GM21529 (cell line): ENCODE measurements around the gene GRIK1.

Source experiments
- ATAC-seq: cut with Tn5 transposase; IDR thresholded peaks from one replicate; pipeline ENCODE4 v1.9.1; 2021; ENCODE audit not compliant: unreplicated experiment

GRIK1 gene

DNA sequence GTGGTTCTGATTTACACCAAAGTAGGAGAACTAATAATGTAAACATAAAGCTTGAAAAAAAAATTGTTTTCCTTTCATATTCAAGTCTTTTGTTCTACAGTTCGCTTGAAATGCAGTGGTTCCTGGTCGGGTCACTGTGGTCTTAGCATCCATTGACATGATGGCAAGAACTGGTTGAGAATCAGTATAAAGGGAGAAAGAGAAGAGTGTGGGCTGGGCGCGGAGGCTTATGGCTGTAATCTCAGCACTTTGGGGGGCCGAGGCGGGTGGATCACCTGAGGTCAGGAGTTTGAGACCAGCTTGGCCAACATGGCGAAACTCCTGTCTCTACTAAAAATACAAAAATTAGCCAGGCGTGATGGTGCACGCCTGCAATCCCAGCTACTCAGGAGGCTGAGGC lies 390.2 kb downstream of the GRIK1 start:
- ATAC-seq, result no peak

DNA sequence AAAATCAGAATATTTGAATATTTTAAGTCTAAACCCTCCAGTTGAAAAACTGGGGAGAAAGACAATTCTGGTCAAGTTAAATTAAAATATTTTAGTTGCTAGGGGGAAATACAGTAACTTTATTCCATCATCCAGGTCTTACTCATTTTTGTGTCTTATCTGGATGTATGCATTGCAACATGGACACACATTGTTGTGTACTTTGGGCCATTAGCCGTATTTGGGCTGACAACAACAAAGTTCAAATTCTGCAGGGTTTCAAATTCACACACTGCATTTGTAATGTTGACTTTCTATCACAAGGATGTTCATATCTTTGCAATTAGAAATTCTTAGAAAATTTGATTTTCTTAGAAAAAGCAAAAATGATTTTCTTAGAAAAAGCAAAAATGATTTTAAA lies 391.8 kb downstream of the GRIK1 start:
- no peak for ATAC-seq

DNA sequence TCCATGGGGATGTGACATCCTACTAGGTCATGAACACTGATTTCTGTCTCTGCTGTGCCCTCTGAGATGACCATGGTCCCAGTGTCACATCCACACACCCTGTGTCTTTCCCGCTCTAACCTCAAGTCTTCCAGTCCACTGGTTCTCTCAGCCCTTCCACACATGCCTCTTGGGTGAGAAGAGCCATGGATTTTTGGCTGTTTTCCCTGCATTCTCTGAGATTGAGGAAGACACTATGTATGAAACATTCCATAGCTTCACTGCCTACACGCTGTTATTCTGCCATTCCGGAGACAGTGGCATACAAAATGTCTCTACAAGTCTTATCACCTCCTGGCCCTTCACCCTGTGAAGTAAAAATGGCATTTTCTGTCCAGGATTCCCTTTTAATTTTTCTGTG lies 393.7 kb downstream of the GRIK1 start:
- no peak for ATAC-seq

DNA sequence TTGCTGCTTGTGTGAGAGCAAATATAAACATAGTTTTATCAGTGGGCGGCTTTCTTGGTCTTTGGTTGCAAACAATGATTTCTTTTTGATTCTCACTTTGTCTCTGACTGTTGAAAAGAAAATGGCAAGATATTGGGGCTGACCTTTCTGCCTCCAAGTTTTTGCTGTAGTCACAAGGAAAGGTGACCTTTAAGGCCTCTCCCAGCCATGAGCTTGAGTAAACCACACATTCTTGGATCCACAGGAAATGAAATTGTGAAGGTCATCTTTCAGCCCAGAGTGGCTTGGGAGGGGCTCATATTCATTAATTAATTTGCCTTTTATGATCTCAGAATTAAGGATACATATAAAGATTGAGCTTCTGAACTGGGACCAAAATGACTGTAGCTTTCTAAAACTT lies 399.5 kb downstream of the GRIK1 start:
- no peak for ATAC-seq

DNA sequence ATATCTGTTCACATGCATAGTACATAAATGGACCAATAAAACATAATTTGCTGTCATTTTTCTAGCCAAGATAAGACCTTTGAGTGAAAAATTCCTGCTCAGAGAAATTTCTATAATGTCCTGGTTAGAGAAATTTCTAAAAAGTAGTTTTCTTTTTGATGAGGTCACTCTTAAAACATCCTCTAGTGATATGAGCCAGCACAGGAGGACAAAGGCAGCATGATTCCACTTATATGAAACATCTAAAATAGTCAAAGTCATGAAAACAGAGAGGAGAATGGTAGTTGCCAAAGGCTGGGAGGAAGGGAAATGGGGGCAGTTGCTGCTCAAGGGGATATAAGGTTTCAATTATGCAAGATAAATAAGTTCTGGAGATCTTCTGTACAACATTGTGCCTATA lies 401.7 kb downstream of the GRIK1 start:
- ATAC-seq, result no peak

DNA sequence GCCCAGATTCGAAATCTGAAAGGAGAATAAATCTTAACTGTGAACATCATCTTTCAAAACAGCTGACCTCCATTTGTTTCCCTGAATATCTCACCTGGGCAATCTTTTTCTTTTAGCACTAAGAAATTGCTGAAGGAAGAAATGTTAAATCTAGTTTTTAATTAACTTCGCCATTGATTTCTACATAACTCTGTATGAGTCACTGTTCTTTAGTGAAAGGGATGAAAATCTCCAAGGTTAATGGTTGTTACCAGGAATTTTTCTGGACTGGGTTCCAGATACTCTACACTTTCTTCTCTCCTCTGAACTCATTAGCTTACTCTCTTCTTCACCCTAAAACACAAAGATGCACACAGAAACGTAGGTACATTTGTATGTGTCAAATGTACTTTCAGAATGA lies 405.3 kb downstream of the GRIK1 start:
- no peak for ATAC-seq

DNA sequence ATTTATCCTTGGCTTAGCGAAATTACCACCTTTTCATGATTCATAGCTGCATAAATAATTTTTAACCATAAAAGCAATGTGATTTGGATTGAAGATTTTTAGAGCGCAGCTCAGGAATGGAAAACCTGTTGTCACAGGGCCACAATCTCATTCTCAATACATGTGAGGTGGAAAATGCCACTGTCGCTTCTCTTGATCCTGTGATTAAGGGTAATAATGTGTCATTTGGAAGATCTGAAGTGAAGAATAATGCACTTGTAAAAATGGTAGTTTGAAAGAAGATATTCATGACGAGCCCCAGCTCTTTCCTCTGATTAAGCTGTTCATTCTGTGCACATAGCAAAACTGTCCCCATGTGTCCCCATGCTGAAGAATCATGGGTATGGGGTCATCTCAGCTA lies 410.7 kb downstream of the GRIK1 start:
- no peak for ATAC-seq

DNA sequence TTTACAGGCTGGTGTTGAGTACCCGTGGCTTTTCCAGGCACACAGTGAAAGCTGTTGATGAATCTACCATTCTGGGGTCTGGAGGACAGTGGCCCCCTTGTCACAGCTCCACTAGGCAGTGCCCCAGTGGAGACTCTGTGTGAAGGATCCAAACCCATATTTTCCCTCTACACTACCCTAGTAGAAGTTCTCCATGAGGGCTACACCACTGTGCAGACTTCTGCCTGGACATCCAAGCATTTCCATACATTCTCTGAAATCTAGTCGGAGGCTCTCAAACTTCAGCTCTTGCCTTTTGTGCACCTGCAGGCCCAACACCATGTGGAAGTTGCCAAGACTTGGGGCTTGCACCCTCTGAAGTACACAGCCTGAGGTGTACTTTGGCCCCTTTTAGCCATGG lies 413.3 kb downstream of the GRIK1 start:
- ATAC-seq, result no peak

DNA sequence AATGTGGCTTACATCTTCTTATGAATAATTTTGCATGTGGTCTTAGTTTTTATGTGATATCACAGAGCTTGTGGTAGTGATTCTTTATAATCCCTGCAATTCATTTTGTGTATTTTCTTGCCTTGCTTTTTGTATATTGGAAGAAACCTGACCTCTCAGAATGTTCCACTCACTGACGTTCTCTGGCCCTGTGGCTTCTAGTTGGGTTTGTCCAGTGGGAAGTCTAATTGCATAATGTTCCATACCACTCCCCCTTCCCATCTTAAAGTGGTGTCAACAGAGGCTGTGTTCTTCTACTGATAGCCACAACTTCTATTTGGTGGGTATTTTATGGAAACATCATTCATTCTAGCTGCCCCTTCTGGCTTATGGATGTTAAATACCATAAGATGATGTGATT lies 415.7 kb downstream of the GRIK1 start:
- no peak for ATAC-seq

DNA sequence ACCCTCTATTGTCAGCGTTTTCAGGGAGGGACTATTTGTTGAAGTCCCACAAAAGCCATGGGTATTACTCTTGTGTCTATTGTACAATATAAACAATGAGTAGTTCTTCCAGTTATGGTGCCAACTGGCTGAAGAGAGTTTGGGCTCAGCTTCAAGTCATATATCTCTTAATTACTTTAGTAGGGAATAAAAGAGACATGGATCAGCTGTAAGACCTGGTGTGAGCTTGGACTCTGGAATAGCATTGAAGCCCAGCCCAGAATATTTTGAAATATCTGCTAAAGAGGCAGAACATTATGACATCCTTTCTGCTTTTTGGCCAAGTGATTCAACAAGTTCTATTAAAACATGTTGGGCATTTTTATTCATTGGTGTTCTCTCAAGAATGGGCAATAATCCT lies 416.1 kb downstream of the GRIK1 start:
- ATAC-seq, result no peak

DNA sequence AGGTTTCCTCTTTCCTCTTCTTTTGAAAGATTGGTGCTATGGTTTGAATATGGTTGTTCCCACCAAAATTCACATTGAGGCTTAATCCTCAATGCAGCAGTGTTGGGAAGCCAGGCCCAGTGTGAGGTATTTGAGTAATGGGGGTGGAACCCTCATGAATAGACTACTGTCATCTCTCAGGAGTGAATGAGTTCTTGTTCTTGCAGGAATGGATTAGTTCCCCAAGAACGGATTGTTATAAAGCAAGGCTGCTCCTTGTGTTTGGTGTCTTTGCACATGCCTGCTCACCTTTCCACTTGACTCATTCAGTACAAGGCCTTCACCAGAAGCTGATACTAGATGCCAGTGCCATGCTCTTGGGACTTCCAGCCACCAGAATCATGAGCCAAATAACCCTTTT lies 417.9 kb downstream of the GRIK1 start:
- ATAC-seq, result no peak

DNA sequence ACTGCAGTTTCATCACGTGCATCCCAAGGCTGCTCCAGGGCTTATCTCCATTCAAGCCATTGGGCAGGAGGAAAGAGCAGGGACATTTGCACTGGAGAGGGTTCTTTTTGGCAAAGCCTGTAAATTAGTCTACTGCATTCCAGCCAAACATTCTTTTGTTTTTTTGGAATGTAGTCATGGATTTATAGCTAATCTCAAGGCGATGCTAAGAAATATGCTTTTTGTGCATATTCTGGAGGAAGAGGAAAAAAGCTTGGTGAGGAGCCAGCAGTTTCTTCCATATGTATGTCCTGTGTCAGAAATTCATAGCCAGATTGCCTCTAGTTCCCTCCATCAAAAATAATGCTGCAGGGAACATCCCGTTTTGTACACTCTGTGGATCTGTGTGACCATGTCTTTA lies 419.6 kb downstream of the GRIK1 start:
- ATAC-seq, result no peak

DNA sequence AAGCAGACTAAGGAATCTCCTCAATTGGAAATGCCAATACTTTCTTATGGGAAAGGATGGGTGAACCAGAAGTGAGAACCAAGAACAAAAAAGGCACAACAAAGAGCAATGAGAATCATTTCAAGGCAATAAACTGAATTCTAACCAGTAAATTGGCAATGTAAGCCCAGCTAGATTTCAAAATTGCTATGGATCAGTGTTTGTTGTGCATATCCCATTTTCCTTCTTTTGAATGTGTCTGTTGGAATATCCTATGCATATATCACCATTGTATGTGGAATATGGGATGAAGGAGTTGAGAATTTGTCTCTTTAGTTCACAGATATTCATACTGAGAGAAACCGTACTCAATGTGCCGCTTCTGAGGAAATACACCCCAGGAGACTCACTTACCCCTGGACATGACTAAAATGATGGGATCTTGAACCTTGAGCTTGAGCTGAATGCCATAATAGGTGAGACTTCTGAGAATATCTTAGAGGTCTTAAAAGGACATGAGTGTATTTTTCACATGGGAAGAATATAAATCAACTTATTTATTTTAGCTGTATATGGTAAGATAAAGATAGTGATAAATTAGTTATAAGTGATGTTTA lies 425.0 kb downstream of the GRIK1 start:
- no peak for ATAC-seq

DNA sequence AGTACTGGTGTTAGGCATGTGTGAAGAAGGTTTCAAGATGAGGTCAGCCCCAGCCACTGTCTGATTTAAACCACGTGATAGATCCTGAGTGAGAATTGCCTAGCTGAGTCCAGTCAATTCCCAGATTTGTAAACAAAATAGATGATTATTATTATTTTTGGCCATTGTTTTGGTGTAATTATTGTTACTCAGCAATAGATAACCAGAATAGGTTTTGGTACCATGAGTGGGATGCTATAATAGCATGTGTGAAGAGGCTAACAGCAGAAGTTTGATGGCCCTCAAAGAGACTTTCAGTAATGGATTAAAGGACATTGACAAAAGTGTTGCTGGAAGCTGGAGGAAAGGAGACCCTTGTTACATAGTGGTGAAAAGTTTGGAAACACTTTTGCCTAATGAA lies 426.3 kb downstream of the GRIK1 start:
- no peak for ATAC-seq

DNA sequence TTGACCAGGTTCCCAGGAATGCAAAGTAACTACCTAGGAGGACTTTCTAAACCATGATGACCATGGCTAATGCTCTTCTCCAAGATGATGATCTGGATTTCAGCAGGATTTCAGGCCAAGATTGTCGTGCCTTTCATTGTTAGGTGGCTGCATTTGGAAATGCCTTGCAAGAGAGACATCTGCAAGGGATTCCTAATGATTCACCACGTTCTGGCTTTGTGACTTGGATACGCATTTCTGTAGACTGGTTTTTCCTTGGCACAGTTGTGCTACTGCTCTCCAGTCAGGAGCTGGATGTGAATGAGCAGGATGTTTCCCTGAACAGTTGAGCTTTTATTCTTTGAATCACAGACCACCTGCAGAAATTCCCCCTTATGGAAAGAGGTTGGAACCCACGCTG lies 428.7 kb downstream of the GRIK1 start:
- no peak for ATAC-seq

DNA sequence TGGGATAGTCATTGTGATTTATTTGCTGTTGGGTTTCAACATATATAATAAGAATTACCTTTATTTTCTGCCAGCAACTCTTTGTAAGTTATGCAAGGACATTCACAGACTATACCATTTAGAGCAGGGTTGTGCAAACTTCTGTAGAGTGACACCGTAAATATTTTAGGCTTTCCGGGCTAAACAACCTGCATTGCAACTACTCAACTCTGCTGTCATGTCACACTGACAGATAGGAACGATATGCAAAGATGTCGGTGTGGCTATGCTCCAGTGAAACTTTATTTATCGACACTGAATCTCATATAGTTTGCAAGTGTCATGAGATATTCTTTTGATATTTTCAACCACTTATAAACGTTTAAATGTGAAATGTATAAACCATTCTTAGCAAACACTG lies 430.7 kb downstream of the GRIK1 start:
- no peak for ATAC-seq

DNA sequence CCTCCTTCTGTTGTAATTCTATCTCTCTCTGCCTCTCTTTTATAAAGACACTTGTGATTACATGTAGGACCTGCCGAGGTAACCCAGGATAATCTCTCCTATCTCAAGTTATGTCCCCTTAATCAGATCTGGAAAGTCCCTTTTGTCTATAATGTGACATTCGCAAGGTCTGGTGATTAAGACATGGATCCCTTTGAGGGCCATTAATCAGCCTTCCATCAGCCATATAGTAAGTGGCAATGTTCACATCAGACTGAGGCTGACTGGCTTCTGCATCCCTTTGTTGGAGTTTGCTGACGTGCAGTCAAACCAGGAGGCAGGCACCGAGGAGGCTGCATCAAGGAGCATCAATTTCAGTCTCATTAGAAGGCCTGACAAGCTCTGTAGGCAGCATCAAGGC lies 431.5 kb downstream of the GRIK1 start:
- no peak for ATAC-seq

DNA sequence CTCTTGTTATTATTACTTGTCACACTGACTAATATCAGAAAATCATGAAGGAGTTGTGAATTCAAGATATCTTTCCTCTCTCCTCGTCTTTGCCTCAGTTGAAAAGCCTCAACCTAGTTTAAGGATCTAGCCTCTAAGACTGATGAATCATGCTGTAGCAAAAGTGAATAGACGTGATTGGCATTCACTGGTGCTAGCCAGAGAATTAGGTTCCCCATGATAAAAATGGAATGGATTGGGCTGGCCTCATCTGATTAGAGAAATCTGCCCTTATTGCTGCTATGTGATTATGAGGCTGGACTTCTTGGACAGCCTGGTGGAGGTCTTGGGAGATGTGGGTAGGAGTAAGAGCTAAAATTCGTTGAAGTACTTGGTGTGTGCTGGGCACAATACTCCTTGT lies 432.8 kb downstream of the GRIK1 start:
- ATAC-seq, result no peak

DNA sequence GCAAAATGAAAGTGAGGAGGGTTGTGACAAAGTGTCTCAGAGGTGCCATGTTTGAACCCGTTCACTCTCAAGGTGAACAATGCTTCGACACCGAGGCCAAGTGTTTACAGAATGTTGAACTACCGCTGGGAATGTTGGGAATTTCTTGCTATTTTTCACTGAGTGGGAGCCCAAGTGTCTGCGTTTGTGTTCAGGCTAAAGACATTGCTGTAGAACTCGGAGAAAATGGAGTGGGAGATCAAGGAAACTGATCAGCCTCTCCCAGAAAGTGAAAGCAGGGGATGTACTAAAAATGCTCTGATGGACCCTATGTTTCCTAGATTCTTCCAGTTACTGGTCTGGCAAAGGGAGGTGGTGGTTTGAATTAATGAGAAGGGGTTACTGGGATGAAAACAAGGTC lies 433.6 kb downstream of the GRIK1 start:
- ATAC-seq, result no peak

DNA sequence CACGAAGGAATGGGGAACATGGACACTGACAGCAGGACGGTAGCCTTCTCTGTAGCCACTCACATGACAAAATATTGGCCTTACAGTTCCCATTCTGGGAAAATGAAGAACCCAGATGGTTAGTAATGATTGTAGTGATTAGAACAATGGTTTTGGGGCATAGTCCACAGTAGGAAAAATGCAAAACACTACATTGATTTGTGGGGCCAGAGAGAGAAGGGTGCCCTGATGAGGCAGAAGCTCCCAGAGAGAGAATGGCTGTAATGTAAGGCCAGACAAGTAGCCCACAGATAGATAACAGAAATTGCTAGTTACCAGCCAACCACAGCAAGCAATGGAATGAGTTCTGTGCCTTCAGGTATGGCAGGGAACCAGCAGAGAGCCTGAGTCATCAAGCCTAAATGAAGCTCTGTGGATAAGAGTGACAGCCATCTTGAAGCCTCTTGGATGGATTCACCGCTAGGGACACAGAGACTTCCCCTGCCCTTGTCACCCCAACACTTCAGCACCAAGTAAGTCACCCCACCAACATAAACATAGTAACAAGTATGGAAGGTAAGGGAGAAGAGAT lies 435.0 kb downstream of the GRIK1 start:
- ATAC-seq, result no peak

DNA sequence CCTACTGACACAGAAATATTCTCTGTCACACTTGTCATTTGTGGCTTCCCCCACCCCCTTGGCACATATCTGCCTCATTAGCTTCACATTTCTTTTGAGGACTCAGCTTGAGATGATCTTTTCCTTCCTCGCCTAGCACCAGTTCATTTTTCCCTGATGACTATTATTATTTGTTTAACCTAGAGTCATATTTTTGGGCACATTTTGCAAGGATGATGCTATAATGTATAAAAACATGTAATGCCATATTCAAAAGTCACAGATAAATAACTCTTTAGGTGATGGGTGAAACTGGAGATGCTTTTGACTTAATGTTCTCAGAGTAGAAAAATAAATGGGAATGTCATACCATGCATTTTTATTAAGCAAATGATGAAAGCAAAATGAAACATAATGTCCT lies 438.3 kb downstream of the GRIK1 start:
- no peak for ATAC-seq

DNA sequence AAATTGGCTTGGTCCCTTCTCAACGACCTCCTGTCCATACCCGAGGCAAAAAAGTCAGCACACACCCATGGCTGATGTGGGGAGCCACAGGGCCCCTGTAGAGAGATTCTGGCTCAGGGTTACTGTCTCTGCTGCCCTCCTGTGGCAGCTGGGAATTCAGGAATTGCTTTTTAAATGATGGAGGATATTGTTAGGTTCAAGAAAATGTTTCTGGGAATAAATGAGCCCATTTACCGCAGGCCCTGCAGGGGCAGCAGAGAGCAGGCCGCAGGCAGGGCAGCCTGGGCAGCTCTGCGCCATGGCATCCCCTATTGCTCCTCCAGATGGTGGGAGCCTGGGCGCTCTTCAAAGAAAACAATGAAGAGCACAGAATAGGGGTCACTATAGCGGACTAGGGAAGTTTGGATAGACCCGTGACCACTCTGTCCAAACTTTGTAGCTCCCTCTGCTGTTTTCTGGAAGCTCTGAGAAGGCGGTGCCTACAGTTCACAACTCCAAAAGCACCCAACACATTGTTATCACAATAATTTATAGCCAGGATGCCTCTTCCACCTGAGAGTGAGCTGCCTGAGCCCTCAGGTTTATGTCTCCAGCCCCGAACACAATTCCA lies 440.0 kb downstream of the GRIK1 start:
- ATAC-seq, result no peak

DNA sequence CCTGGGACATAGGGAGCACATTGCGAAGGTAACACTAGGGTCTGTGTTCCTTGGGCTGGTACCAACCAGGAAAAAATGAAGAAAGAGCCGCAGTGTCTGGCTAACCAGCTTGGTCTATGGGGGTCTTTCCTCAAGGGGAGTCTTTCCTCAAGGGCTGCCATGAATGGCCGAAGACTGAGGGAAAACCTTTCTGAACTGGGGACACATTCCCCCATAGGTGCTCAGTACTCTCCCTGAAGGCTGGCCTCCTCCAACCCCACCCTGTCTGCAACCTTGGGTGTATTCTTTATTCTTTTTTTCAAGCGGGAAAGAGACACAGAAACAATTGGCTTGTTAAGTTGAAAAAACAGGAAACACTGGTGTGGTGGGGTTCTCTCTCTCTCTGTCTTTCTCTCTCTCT lies 440.6 kb downstream of the GRIK1 start:
- no peak for ATAC-seq
